GM12874 (cell line): ENCODE data around the gene ITGB3.

Experiments
- CTCF ChIP-seq: IDR thresholded peaks from 2 replicates; pipeline ENCODE4 v1.5.1; 2011; ENCODE audit warnings: low read depth, mild to moderate bottlenecking, control low read depth, low read length, moderate library complexity; ENCODE audit not compliant: insufficient read depth

Gene ITGB3

DNA sequence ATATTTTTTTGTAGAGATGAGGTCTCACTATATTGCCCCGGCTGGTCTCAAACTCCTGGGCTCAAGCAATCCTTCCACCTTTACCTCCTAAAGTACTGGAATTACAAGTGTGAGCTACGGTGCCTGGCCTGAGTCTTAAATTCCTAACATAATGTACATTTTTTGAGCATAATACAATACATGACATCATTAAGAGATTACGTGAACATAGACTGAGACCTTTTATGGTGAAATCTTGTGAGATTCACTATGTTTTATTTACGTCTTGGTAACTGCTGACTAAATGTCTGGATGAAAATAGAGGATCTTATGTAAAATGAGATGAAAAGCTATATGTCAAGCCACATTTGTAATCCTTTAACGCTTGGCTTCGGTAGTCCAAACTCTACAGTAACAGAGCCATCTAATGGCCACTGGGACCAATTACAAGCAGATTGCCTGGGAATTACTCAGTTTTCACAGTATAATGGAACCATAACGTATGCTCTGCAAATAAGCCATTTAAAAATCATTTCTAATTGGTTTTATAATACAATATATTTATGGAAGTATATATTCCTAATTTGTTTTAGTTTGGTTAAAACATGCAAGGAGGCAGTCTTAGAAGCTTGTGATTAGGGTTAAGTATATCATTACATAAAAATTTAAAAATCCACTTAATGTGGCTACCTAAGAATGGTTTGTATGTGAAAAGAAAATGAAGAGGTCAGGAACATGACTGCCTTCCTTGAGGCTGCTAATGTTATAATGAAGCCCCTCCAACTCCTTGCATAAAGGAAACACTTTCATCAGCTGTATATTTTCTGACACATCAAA is 62.0 kb downstream of the ITGB3 start:
- TF ChIP-seq CTCF = peak; percentile 59

- TF ChIP-seq CTCF = no peak
Measured at GRCh38 chr17:47316311-47316710, 62.7 kb downstream of the ITGB3 start.

GRCh38 chr17:47317119-47317518 is 63.5 kb downstream of the ITGB3 start:
- TF ChIP-seq CTCF = no peak

- TF ChIP-seq CTCF = no peak
Measured at GRCh38 chr17:47318197-47318918, 64.7 kb downstream of the ITGB3 start.

GRCh38 chr17:47320879-47321502 is 67.4 kb downstream of the ITGB3 start:
- TF ChIP-seq CTCF = no peak

GRCh38 chr17:47323382-47324223 is 70.0 kb downstream of the ITGB3 start, which contains the start of gene EFCAB13:
TSS of gene EFCAB13 (plus strand) at chr17:47323955. CDS start at chr17:47328354, 4,399 bp downstream.
- peak; percentile 31 for TF ChIP-seq CTCF
